GM12875 (cell line): ENCODE data around the gene LARP6.

Experiments
- H3K4me3 ChIP-seq: one replicate; pipeline ENCODE4 v1.5.1; 2011; ENCODE audit warnings: low read depth, low read length, control low read depth
- TF ChIP-seq, protein P1 (sequence below): IDR thresholded peaks from 2 replicates; pipeline ENCODE4 v1.5.1; 2011; ENCODE audit warnings: low read depth, mild to moderate bottlenecking, control low read depth, inconsistent platforms, low read length, moderate library complexity, borderline replicate concordance; ENCODE audit not compliant: insufficient read depth

The LARP6 gene

DNA sequence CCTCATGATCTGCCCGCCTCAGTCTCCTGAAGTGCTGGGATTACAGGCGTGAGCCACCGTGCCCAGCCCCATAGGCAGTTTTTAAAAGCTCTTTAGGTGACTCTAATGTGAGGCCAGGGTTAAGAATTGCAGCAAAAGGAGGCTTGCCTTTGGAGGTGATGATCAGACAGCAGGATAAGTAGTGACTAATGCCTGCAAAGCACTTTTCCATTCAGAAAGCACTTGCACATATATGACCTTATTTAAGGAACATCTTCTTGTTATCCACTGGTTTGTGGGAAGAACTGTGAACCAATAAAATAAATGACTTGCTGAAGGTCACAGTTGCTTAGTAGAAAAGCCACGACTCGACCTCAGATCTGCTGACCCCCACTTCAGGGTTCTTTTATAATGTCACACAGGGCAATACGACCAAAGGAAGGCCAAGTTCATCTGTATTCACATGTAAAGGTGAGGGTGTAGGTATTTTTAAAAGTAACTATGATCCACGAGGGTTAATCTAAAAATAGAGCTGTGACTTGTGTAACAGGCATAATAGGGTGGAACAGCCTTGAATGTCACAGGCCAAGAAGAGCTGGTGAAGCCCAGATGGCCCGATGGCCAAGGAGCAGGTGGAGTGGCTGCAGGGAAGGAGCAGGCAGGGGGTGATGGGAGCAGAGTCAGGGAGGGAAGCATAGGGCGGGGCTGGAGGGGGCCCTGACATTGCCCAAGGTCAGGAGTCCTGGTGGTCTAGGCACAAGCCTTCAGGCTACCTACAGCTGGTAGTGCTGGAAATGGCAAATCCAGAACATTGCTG is 24.4 kb downstream of the LARP6 start:
- TF ChIP-seq, protein P1, sequence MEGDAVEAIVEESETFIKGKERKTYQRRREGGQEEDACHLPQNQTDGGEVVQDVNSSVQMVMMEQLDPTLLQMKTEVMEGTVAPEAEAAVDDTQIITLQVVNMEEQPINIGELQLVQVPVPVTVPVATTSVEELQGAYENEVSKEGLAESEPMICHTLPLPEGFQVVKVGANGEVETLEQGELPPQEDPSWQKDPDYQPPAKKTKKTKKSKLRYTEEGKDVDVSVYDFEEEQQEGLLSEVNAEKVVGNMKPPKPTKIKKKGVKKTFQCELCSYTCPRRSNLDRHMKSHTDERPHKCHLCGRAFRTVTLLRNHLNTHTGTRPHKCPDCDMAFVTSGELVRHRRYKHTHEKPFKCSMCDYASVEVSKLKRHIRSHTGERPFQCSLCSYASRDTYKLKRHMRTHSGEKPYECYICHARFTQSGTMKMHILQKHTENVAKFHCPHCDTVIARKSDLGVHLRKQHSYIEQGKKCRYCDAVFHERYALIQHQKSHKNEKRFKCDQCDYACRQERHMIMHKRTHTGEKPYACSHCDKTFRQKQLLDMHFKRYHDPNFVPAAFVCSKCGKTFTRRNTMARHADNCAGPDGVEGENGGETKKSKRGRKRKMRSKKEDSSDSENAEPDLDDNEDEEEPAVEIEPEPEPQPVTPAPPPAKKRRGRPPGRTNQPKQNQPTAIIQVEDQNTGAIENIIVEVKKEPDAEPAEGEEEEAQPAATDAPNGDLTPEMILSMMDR: no peak
- H3K4me3 ChIP-seq: no peak overlapping the region

DNA sequence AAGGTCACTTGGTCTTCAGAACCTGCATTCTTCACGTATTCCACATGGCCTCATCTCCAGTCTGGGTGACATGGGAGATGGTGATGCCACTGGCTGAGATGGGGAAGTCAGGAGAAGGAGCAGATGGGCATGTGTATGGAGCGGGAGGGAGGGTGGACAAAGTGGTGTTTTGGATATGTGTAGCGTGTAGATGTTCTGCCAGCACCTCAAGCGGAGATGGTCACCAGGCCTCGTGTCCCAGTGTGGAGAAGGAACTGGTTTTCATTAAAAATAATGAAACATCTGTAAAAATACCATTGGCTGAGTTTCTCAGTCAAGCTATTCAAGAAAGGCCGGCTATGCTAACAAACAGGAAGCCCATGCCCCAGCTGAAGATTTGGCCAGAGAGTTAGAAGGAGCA is 26.2 kb downstream of the LARP6 start:
- no peak overlapping the region for H3K4me3 ChIP-seq
- TF ChIP-seq, protein P1: no peak

DNA sequence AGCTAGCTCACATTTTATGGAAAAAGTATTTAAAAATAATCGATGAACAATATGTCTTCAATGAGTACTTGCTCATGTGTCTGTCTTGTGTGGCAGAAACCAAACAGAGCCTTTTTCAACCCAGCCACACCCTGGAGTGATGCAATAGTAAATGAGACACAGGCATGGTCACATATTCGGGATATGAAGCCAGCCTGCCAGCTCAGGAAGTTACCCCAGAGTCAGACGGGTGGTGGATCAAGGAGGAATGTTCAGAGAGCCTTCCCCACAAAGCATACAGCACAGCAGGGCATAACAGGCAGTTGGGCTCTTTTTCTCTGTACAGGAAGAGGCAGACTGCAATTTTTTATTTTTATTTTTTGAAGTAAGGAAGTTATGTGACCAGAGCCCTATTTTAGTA is 27.3 kb downstream of the LARP6 start:
- H3K4me3 ChIP-seq: no peak overlapping the region

DNA sequence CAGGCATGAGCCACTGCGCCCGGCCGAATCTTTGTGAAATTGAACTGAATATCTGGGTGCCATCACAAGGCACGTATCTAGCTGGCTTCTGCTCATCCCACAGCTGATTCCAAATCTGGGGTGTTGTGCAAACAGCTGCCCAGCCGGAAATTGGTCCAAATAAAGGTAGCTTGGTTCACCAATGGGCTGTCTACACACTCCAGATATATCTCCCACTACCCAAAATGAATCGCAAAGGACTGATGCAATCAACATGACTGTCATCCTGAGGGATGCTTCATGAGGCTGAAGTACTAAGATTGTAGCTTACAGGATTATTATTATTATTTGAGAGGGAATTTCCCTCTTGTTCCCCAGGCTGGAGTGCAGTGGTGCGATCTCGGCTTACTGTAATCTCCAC is 28.1 kb downstream of the LARP6 start:
- H3K4me3 ChIP-seq: no peak overlapping the region
- TF ChIP-seq, protein P1: no peak

More for the DNA sequence above, 27.3 kb downstream of the LARP6 start:
- TF ChIP-seq, protein P1: no peak

DNA sequence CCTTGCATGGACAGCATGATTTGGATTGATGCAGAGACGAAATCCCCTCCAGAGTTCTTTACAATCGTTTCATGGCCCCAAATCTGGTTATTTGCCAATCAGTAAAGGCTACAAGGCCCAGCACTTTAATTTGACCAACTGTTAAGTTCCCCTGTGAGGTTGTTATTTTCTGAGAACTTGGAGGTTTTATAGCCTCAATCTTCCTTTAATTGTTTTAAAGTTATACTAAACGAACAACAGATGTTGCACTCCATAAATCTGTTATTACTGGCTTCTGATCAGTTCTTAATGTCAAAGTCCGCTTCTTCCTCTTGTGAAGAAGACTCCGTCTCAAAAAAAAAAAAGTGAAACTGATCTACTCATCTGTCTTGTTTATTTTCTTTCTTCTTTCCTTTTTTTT is 30.8 kb downstream of the LARP6 start:
- H3K4me3 ChIP-seq: no peak overlapping the region
- TF ChIP-seq, protein P1: no peak

DNA sequence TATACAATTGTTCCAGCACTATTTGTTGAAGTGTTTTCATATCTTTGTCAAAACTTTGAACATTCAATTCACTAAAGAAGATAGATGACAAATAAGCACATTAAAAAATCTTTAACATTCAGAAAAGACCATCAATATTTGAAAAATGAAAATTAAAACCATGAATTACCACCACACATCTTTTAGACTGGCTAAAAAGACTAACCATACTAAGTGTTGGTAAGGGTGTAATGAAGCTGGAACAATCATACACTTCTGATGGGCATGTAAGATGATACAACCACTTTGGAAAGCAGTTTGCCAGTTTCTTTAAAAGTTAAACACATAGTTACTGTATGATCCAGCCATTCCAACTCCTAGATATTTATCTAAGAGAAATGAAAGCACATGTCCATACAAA is 33.7 kb downstream of the LARP6 start:
- no peak overlapping the region for H3K4me3 ChIP-seq
- TF ChIP-seq, protein P1: no peak

DNA sequence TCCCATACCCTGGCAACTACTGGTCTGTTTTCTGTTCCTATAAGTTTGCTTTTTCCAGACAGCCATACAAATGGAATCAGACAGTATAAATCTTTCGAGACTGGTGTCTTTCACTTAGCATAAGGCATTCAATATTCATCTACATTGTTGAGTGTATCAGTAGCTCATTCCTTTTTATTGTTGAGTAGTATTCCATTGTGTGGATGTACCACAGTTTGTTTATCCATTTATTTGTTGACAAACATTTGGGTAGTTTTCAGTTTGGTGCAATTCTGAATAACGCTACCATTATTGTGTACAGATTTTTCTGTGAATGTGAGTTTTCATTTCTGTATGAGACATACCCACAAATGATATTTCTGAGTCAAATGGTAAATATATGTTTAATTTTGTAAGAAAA is 35.4 kb downstream of the LARP6 start:
- H3K4me3 ChIP-seq: no peak overlapping the region
- TF ChIP-seq, protein P1: no peak
